SH-SY5Y (cell line): ENCODE data around the gene PLPP4.

Source experiments
- GATA2 ChIP-seq: IDR thresholded peaks from 2 replicates; pipeline ENCODE4 v1.6.1; 2011; ENCODE audit warnings: mild to moderate bottlenecking, low read depth, low read length
- GATA3 ChIP-seq: IDR thresholded peaks from 2 replicates; pipeline ENCODE4 v1.6.1; 2011; ENCODE audit warnings: low read depth, mild to moderate bottlenecking, low read length, moderate library complexity

The PLPP4 gene

DNA sequence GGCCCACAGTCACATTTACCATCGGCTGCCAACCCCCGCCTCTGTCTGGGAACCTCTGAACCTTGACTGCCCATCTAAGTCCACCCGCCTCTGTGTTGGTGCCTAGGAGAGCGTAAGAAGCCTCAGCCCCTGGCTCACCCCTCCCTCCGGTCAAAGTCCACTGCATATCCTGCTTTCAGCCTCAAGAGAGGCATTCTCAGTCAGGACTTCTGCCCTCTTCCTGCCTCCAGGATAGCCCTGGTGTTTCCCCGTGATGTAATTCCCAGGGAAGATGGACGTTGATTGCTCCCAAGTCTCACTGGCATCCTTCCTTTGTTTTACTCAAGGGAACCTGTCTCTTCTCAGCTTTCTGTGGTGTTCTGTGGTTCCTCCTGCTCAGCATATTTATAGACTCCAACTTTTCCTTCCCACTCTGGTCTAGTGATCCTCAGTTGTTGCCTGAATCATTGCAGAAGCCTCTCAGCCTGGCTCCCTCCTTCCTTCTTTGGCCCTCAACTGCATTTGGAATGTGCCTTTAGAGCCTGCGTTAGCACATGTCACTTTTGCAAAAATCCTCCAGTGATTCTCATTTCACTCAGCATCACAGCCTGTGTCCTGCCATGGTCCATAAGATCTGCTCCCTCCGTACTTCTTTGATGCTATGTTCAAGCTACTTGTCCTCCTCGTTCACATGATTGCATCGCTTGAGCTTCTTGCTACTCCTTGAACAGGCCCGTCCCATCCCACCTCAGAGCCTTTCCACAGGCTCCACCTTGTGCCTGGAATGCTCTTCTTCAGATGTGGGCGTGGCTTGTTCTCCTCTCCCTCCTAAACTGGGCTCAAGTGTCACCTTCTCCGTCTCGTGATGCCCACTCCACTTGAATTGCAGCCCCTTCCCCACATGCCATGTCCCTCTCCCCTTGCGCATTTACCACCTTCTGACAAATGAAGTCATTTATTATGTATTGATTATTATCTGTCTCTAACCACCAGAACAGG lies 124.2 kb downstream of the PLPP4 start:
- TF ChIP-seq GATA3 (no peak), GATA2 (no peak)

DNA sequence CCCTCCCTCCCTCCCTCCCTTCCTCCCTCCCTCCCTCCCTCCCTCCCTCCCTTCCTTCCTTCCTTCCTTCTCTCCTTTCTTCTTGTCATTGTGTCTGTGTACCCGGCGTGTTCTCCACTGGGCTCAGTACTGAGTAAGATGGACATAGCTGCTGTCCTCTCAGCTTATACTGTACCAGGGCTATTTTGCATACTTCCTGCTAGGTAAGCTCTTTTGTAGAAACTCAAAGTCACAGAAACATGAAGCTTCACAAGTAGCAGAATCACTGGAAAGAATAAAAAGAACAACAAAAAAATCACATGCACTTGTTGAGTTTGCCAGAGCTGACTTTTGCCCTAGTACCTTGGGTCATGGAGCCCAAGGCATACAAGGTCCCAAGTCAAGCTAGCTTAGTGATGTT lies 125.7 kb downstream of the PLPP4 start:
- TF ChIP-seq GATA2 = no peak
- TF ChIP-seq GATA3 = no peak

DNA sequence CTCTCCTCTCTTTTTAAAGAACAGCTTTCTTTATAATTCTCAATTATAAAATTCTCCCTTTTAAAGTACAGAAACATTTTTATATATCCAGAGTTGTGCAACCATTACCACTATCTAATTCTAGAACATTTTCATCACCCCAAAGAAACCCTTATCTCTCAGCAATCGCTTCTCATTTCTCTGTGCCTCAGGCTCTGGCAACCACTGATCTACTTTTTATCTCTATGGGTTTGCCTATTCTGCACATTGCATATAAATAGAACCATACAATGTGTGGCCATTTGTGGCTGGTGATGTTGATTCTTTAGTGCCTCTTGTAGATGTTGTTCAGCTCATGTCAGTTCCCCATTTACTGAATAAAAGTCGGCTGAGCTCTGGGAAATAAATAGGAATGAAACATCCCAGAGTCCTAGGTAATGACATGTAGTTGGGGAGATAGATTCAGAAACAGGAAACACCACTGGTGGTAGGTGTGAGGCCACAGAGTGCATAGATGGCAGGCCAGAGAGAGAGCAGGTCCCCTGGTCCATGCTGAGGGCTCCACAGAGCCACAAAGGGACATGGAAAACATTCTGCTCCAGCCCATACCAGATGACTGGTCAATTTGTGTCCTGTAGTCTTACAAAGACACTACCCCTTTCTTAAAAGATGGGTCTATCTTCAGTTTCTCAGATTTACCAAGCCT lies 126.5 kb downstream of the PLPP4 start:
- TF ChIP-seq GATA3 (no peak), GATA2 (no peak)

DNA sequence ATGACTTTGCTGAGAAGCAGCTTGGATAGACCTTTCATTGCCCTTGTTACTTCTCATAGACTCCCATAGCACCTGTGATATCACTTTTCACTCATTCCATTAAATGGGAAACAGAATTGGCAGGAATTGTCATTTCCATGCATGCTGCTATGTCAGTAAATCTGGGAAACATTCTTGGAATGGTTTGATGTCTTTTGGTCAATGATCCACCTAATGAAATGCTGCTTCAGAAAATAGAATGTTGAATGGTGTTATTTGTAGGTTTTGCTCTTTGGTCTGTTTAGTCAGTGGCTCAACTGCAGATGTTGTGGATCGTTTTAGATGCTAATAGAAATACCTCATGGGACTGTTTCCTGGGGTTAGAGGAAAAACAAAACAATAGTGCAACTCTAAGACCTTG lies 127.8 kb downstream of the PLPP4 start:
- TF ChIP-seq GATA2 (no peak), GATA3 (no peak)

DNA sequence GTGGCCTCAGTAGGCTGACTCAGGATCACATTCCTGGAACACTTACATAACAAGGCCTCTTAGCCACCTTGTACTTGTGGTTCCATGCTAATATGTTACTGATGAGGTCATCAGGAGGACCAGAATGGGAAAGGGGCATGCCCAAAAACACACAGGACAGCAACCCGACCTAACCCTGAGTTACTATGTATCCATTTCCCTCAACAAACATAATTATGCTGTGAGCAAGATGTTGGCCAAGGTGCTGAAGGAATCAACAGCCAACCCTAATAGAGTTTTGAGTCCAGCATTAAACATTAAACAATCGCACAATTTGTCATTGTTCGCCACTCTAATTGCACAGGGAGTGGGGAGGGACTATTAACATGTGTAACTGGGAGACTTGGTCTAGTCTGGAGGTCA lies 129.4 kb downstream of the PLPP4 start:
- TF ChIP-seq GATA2 (no peak), GATA3 (no peak)

DNA sequence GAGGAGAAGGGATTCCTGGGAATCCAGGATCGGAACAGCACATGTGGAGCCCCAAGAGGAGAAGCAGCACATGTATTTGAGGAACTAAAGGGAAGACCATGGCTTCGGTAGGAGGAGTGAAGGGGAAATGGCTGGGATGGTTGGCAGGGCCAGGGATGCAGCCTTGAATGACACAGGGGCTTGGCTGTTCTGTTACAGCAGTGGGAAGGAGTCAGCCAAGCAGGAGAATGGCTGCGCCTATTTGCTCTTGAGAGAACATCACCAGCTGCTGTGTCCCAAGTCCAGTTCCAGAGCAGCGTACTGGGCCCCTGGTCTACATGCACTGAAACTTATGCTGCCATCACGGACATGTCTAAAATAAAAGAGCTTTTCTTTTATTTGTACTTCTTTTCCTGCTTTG lies 130.0 kb downstream of the PLPP4 start:
- TF ChIP-seq GATA3 = no peak
- no peak for TF ChIP-seq GATA2

DNA sequence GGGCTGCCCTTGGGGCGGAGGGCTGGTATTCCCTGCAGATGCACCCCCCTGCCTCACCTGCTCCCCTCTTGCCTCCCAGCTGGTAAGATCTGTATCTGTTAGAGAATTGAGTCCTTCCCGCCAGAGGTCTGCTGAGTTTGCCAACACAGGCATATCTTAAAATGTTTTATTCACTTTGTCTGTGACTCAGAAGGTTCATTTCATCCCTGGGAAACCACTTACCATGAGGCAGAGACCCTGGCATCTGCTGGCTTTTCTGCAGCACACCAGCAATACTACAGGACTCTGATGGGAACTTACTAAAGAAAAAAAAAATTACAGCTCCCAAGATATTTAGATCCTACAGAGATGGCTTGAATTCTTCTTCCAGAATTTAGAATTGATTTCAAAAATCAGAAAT lies 131.3 kb downstream of the PLPP4 start:
- TF ChIP-seq GATA2 = no peak

DNA sequence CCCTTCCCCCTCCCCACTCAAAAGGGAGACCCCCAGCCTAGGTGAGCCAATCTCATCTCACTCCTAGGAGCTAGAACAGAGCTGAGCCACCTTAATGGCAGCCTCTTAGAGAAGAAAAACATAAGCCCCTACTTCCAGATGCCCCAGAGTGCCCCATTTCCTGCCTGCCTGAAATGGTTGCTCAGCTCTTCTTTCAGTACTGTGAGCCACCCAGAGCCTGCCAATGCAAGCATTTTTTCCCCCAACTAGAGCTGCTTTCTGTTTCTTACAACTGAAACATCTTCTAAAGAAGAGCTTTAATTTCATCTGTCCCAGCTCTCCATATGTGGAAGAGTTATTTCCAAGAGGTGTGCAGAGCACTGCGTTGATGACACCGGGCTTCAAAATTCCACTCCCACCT lies 136.7 kb downstream of the PLPP4 start:
- no peak for TF ChIP-seq GATA3
- no peak for TF ChIP-seq GATA2

DNA sequence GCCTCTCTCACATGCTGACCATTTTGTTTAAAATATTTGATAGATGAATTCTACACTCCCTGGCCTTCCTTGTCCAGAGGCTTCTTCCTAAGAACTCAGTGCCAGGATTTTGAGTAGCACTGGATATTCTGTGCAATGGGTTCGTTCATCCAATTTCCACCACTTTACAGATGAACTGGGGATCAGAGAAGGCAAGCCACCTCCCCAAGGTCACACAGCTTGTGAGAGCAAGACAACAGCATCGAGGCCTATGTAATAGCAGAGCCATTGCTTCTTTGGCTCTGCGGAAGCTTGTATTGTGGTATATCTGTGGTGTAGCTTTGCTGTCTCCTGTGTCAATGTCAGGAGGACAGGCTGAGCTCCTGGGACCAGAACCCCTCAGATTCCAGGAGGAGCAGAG lies 140.9 kb downstream of the PLPP4 start:
- TF ChIP-seq GATA2 (no peak), GATA3 (no peak)

DNA sequence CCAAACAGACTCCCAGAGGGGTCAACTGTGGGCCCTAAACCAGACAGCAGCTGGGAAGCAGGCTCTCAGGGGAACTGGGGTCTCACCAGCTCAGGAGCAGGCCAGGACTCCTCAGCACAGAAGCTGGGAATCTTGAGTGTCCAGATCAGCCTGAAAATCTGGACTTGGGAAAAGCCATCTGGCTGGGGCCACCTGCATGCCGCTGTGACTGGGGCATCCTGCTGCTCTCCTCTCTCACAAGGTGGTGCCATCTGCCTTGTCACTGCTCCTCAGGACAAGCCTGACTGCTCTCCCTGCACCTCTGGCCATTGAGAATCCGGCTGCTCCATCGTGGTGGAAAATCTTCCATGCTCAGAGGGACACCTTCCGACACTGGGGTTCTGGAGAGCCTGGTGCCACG lies 141.4 kb downstream of the PLPP4 start:
- TF ChIP-seq GATA2 (no peak), GATA3 (no peak)

DNA sequence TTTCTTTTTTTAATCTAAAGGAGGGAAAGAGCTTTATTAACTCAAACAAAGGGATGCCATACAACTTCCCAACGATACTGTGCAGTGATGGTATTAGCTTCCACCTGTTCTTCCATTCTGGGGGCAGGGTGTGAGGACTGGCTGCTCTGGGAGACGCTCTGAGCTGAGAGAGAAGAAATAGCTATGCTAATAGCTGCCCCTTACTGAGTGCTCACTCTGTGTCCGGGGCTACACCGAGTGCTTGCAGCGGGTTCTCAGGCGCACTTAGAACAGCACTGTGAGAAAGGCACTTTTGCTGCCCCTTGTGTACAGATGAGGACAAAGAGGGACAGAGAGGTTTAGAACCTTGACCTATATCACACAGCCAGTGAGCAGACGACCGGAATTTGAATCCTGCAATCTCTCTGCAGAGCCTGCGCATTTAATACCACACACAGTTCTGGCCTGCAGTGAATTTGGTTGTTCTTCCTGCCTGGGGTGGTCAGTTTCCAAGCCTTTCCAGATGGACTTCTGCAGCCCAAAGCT lies 142.2 kb downstream of the PLPP4 start:
- TF ChIP-seq GATA2 = no peak
- no peak for TF ChIP-seq GATA3

DNA sequence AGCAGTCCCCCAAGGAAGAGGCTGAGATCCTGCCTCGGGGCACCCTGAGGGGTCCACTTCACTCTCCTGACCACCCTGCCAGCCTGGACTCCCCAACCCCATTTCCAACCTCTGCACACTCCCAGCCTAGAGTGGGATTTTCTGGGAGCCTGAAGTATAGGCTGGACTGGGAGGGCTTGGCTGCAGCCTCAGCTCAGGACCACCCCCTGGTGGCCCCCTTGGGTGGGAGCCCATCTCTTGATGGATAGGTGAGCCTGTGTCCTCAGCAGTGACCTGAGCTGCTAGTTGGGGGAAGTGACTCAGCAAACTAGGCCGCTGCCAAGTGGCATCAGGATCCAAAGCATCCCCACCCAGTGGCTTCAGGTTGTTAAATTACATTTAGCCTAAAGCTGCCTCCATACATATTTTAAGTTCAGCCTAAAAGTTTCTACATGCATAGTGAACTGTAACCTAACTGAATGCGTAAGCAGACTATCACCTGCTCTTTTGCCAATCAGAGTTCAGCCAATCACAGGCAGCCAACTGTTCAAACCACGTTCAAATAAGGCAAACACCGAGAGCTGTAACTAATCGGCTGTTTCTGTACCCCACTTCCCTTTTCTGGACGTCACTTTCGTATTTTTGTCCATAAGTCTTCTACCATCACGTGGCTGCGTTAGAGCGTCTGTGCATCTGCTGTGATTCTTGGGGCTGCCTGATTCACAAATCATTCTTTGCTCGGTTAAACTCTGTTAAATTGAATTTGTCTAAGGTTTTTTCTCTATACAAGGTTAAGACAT lies 144.0 kb downstream of the PLPP4 start:
- TF ChIP-seq GATA3 (no peak), GATA2 (no peak)

DNA sequence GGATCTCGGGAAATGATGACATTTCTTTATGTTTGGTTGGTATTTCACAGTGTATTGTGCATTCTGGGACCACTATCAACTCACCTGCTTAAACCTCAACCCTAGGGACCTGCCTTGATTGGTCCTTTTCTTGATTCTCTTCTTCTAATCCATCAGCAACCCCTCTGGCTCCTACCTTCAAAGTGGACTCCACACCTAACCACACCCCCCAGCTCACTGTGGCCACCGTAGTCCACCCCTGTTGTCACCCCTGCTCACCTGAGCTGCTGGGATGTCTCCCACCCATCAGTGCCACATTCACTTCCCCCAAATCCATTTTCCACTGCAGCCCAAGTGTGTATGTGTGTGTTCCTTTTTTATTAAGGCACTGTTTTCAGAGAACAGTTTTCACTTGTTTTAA lies 145.0 kb downstream of the PLPP4 start:
- no peak for TF ChIP-seq GATA2
- no peak for TF ChIP-seq GATA3

DNA sequence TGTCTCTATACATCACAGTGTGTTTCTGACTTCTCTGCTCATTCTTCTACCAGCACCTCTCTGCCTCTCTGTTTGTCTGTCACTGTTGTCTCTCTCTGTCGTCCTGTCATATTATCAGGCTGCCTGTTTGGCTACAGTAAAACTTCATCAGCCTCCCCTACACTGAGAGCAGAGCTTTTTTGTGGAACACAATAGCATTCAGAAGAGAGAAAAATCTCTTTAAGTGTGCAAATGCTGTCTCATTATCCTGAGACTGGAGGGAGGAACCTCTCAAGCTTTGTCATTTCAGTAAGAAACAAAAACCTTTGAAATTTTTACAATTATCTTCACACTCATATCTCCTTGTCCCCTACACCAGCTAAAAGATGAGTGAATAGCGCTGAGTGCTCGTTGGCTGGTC lies 148.4 kb downstream of the PLPP4 start:
- TF ChIP-seq GATA3 (no peak), GATA2 (no peak)
